ENCODE measurements around the gene LENG8. TPM values are rescaled to one million over a fixed set of nuclear protein-coding genes. Genes with fewer than 3 reads are reported as not detected.

Gene LENG8
- total and polyA plus RNA-seq, 4 donors: 6.9 to 46.7 (median 18.7) TPM

- Histone ChIP-seq H3K4me1 (ENCODE audit: control insufficient read depth in 4 of 4, insufficient read depth in 4 of 4, low read length in 3 of 4) (peaks cover 0 to 4% (median 1%) of the 10 kb centered on the region in 4 donors), H3K27ac (ENCODE audit: low read depth in 1 of 2, low read length in 2 of 2) (no peak overlapping the region), H3K27me3 (ENCODE audit: control insufficient read depth in 4 of 4, insufficient read depth in 4 of 4, low read length in 3 of 4) (peaks cover 0 to 7% (median 2%) of the 10 kb centered on the region in 4 donors), H3K36me3 (ENCODE audit: control insufficient read depth in 4 of 4, insufficient read depth in 3 of 4, low read depth in 1 of 4, low read length in 3 of 4) (no peaks in the 10 kb centered on the region), H3K4me3 (ENCODE audit: low read depth in 1 of 3, low read length in 3 of 3) (no peak overlapping the region), H3K9me3 (ENCODE audit: control insufficient read depth in 4 of 4, low read length in 3 of 4) (no peaks in the 10 kb centered on the region), H3K9ac (ENCODE audit: low read depth in 1 of 2, low read length in 2 of 2) (no peak overlapping the region)
- DNase-seq (ENCODE audit: low spot score): no peak
- TF ChIP-seq FOXA1 (IDR thresholded peaks at IDR 0.05) (no peak), EGR1 (IDR thresholded peaks at IDR 0.05; ENCODE audit: low read depth in 2 of 2) (no peak), RXRA (IDR thresholded peaks at IDR 0.05) (no peak), ATF3 (IDR thresholded peaks at IDR 0.05) (no peak), JUND (IDR thresholded peaks at IDR 0.05) (no peak), YY1 (IDR thresholded peaks at IDR 0.05) (no peak), MAX (IDR thresholded peaks at IDR 0.05) (no peak), SP1 (IDR thresholded peaks at IDR 0.05) (no peak), RAD21 (IDR thresholded peaks at IDR 0.05) (no peak)
- WGBS: 72% methylated on average over 10 of the region's 10 CpGs
Observed at GRCh38 chr19:54470276-54470887, 21.4 kb downstream of the LENG8 start.

- peak; percentile 20 for TF ChIP-seq NR2F2 (IDR thresholded peaks at IDR 0.05)
- TF ChIP-seq HNF4G (IDR thresholded peaks at IDR 0.05): no peak
- no peak for TF ChIP-seq FOXA2 (IDR thresholded peaks at IDR 0.05)
- TF ChIP-seq REST (IDR thresholded peaks at IDR 0.05): no peak
- no peak for TF ChIP-seq FOXA1 (IDR thresholded peaks at IDR 0.05)
- TF ChIP-seq MAX (IDR thresholded peaks at IDR 0.05): no peak
- TF ChIP-seq RAD21 (IDR thresholded peaks at IDR 0.05): no peak
- TF ChIP-seq HNF4A (conservative IDR thresholded peaks at IDR 0.05): no peak
- H3K9ac ChIP-seq (ENCODE audit: low read depth in 1 of 2, low read length in 2 of 2): no peak overlapping the region
- H3K36me3 ChIP-seq (ENCODE audit: control insufficient read depth in 4 of 4, insufficient read depth in 3 of 4, low read depth in 1 of 4, low read length in 3 of 4): no peaks in the 10 kb centered on the region
- H3K27me3 ChIP-seq (ENCODE audit: control insufficient read depth in 4 of 4, insufficient read depth in 4 of 4, low read length in 3 of 4): peaks cover 0 to 7% (median 2%) of the 10 kb centered on the region in 4 donors
- H3K27ac ChIP-seq (ENCODE audit: low read depth in 1 of 2, low read length in 2 of 2): peak overlapping the region; percentile 15 to 25
- peak overlapping the region in 1 of 3 donors; percentile 25 for H3K4me3 ChIP-seq (ENCODE audit: low read depth in 1 of 3, low read length in 3 of 3)
- WGBS: 5% methylated on average over 60 of the region's 60 CpGs
- peaks cover 0 to 4% (median 1%) of the 10 kb centered on the region in 4 donors for H3K4me1 ChIP-seq (ENCODE audit: control insufficient read depth in 4 of 4, insufficient read depth in 4 of 4, low read length in 3 of 4)
- DNase-seq (ENCODE audit: low spot score): no peak
- no peaks in the 10 kb centered on the region for H3K9me3 ChIP-seq (ENCODE audit: control insufficient read depth in 4 of 4, low read length in 3 of 4)
Observed at GRCh38 chr19:54470991-54471782, 22.2 kb downstream of the LENG8 start.
